NOMO-1 treated with DMSO at 0.1 percent for 48 hours (cell line): ENCODE measurements around the gene LRRC14B.

Experiments used
- DNase-seq: peaks from one replicate; lab custom pipeline; 2025; ENCODE audit not compliant: unreplicated experiment; lab: John Stamatoyannopoulos, UW

The LRRC14B gene

DNA sequence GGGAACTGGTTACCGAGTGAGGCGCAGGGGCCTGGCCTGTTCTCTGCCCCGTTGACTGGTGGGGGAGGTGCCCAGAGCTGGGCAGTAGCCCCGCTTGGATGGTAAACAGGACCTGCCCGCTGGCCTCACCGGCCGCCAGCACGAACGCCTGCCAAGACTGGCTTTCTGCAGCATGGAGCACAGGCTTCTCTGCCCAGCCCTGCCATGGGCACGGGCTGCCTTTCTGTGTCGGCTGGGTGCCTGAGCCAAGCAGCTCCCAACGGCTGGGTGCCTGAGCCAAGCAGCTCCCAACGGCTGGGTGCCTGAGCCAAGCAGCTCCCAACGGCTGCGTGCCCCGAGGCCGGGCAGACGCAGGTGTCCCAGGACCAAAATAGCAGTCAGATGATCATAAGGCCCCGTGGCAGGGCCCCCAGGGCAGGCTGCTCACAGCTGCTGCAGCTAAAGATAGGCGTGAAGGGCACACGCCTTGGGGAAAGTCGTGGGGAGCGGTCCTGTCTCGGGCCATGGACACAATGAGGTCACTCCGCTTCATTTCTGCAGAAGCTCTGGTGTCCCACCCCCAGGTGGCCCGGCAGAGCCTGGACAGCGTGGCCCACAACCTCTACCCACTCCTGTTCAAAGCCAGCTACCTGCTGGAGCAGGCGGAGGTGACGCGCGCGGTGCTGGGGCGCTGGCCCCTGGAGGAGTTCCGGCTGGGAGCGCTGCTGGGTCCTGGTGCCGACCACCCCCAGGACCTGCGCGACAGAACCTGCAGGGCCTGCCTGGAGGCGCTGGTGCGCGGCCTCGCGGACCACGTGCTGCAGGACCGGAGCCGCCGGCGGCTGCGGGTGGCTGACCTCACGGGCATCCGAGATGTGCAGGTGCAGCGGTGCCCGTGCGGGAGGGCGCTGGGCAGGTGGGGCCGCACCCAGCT lies at the start of gene LRRC14B:
Gene LRRC14B, plus strand, starts transcription at position 460 of the 913 bp plus-strand sequence. Its CDS starts 44 bp downstream, at position 504.
- DNase-seq, result no peak

DNA sequence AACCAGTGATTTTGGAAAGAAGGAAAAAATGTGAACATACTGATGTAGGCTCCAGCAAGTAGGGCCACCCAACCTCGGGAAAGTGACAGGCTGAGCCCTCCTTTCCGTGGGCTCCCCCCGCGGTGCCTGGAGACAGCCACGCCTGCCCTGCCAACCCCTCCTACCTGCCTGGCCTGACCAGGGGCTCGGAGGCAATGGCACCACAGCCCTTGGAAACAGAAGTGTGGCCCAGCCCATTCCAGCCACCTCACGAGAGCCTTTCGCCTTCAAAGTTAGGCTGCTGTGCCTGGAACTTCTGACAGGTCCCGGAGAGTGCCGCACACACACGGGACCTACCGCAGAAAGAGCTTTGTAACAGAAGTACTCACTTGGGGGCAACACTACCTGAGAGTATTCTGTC lies 49.5 kb upstream of the LRRC14B start:
- no peak for DNase-seq

DNA sequence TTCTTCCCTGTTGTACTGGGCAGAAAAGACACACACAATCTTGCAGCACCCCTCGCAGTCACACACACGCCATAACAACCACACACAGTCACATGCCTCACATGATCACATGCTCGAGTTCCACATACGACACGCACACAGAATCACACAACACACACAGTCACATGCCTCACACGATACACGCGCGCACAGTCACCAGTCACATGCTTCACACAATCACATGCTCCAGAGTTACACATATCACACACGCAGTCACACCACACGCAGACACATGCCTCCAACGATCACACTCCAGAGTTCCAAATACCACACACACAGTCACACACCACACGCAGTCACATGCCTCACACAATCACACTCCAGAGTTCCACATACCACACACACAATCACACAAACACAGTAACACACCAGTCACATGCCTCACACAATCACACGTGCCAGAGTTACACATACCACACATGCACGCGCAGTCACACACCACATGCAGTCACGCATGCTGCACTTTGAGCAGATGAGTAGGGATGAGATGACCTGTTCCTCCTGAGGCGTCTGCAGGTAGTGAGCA lies 49.0 kb upstream of the LRRC14B start:
- no peak for DNase-seq

DNA sequence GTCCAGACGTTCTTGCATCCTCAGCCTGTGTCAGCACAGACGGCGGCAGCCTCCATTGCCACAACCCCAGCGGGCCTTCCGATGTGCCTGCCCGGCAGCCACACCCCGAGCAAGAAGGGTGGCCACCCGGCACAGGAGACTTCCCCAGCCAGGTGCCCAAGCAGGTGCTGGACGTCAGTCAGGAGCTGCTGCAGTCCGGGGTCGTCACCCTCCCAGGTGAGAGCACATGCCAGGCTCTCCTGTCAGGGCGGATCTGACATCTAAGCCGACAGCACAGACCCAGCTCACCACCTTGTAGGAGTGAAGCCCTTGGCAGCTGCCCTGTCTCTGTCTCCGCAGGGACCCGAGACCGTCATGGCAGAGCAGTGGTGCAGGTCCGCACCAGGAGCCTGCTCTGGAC lies 48.3 kb upstream of the LRRC14B start:
- no peak for DNase-seq

DNA sequence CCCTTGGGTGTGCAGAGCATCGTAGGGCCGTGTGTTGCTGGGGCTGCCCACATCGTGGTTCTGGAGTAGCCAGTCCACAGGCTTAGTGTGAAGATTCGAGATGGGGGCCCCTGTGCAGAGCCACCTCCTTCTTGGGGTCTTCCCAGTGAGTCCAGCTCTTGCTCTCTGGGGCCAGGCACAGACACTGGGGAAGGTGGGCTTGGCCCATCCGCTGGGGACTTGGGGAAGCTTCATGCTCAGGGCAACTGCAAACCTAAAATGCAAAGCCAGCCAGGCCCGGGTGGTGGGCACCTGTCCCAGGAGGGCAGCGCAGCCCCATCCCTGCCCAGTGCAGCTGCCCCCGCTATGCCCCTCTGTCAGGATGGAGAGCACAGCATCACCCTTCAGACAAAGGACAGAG lies 46.4 kb upstream of the LRRC14B start:
- DNase-seq, result no peak

DNA sequence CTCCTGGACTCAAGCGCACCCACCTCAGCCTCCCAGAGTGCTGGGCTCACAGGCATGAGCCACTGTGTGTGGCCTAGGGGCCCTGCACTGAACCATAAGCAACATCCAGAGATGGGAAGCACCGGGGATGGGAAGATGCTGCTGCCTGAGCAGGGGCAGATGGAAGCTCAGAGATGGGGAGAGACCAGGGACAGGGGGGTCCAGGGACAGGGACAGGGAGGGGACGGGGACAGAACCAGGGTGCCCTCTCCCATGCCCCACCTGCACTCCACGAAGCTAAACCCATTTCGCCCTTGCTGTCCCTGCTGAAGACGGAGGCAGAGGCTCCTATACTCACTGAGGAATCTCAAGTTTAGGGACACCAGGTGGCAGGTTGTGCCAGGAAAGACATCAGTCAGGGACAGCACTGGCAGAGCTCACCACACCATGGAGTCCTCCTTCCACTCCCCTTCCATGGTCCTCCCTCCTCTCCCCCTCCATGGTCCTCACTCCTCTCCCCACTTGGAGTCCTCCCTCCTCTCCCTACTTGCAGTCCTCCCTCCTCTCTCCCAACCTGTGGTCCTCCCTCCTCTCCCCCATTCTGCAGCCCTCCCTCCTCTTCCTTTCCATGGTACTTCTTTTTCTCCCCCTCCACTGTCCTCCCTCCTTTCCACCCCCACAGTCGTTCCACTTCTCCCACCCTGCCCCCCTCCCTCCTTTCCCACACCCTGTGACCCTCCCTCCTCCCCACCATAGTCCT lies 45.5 kb upstream of the LRRC14B start:
- no peak for DNase-seq

DNA sequence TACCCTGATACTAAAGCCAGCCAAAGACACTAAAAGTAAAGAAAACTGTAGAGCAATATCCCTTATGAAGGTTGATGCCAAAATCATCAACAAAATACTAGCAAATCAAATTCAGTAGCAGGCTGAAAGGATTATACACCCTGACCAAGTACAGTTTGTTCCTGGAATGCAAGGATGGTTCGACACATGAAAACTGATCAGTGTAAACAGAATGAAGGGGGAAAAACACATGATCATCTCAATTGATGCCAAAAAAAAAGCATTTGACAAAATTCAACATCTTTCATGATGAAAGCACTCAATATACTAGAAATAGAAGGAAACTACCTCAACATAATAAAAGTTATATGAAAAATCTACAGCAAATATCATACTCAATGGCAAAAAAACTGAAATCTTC lies 43.5 kb upstream of the LRRC14B start:
- DNase-seq, result no peak

DNA sequence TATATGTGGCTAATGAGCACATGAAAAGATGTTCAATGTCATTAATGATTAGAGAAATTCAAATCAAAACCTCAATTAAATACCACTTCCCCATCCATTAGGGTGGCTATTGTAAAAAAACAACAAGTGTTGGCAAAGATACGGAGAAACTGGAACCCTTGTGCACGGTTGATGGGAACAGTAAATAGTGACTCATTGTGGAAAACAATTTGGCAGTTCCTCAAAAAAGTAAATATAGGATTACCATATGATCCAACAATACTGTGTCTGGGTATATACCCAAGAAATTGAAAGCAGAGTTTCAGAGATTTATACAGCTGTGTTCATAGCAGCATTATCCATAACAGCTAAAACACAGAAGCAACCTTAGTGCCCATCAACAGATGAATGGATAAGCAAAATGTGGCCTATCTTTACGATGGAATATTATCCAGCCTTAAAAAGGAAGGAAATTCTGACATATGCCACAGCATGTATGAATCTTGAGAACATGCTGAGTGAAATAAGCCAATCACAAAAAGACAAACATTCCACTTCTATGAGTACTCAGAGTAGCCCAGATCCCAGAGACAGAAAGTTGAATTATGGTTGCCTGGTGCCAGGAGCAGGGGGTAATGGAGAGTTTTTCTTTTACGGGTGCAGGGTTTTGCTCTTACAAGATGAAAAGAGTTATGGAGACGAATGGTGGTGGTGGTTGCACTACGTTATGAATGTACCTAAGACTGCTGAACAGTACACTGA lies 41.4 kb upstream of the LRRC14B start:
- DNase-seq, result no peak

DNA sequence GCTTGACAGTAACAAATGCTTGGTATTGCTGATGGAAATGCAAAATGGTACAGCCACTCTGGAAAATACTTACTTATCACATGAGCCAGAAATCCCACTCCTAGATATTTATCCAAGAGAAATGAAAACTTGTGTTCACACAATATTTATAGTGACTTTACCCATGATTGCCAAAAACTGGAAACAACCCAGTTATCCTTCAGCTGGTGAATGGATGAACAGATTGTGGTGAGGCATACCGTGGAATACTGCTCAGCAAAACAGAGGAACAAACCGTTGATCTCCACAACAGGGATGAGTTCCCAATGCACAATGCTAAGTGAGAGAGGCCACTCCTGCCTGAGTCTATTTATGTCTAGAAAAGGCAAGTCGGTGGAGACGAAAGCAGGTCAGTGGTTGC lies 40.5 kb upstream of the LRRC14B start:
- no peak for DNase-seq

DNA sequence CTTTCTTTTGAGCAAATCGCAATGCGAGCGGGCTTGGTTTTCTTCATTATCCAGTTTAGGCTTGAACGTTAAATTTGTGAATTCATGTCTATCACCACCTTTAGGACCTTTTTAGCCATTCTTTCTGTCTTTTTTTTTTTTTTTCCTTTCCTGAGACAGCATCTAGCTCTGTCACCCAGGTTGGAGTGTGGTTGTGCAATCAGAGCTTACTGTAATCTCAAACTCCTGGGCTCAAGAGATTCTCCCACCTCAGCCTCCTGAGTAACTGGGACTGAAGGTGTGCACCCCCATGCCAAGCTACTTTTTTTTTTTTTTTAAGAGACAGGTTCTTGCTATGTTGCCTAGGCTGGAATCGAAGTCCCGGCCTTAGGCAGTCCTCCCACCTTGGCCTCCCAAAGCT lies 39.2 kb upstream of the LRRC14B start:
- no peak for DNase-seq

DNA sequence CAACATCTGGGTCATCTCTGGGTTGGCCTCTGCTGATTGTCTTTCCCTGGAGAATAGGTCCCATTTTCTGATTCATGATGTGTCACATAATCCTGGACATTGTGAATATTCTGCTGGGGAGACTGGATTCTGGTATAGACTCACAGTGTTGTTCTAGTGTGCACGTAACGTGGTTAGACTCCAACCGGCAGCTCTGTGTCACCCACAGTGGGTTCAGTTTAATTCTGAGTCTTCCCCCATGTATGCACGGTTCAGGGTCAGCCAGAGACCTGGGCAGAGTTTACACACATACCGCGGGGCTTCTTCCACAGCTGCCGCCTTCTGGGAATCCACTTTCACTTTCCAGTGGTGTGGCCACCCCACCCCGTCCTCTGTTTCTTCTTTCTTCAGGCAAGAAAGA lies 38.0 kb upstream of the LRRC14B start:
- no peak for DNase-seq

DNA sequence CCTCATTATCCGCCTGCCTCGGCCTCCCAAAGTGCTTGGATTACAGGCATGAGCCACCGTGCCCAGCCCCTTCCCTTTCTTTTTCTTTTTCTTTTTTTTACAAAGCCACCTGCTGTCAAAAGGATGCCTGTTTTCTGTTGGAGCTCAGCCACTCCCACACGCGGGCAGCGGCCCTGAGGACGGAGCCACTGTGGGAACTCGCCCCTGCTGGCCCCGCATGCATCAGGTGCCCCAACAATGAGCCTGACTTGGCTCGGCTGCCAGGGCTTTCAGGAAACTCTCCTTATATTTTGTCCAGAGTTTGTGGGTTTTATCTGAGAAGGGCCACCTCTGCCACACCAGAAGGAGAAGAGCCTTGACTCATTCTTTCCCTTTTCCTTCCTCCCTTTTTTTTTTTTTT lies 37.1 kb upstream of the LRRC14B start:
- DNase-seq, result no peak

DNA sequence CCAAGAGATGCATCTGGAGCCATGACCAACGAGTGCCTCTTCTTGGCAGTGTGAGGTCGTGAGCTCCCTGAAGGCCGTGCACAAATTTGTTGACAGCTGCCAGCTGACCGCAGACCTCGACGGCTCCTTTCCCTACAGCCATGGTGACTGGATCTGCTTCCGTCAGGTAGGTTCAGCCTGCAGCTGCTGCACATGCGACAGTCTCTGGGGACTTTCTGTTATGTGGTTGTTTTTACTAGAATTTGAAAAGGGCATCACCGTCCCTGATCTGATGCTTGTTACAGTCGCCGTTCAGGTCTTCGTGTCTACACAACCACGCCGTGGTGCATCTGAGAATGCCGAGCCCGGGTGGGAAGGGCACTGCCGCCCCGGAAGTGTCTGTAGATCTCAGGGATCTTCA lies 36.5 kb upstream of the LRRC14B start:
- DNase-seq, result no peak

DNA sequence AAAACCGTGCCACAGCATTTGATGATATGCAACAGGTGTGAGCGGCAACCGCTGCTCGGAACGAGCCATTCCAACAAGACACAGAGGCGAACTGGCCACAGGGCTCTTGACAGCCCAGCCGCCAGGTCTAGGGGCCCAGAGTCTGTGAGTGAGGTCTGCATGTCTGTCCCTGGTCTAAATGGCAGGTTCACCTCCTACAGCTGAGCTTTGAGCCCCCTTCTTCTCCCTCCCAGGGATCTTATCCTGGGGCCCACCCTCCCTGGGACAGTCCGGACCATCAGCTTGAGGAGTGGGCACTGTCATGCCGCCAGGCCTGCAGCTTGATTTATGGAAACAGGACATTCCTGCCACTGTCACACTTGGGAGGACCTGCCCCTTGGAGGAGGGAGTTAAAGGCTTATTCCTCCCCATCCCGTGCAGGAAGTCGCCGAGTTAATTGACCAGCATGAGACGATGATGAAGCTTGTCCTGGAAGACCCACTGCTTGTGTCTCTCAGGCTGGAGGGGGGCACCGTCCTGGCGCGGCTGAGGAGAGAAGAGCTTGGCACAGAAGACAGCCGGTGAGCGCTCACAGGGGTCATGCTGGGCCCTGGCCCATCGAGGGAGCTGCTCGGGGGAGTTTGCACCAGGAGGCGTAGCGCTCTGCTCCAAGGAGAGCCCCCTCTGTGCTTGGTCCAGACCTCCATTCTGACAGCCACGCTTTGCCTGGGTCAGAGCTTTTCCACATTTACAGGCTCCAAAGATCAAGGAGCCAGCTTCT lies 35.5 kb upstream of the LRRC14B start:
- no peak for DNase-seq

DNA sequence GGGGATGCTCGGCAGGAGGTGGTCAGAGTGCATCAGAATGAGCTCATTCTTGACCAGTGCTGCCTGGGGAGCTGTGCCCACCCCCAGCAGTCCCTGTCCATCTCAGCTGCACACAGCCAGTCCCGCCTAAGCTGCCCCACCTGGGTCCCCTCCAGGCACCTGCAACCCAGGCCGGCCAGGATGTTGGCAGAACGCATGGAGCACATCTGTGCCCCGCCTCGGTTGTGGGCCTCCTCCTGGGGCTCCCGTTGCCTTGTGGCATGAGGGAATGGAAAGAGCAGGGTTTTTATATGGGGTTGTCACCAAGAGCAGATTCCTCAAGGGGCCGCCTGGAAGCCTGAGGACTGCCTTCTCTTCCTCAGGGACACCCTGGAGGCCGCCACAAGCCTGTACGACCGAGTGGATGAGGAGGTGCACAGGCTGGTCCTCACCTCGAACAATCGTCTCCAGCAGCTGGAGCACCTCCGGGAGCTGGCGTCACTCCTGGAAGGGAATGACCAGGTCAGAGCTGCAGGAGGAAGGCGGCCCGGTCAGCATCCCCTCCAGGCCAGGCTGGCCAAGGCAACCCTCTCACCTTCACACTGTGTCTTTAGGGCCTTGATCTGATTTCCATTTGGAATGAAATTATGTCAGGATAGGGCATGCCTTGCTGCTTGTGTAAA lies 34.8 kb upstream of the LRRC14B start:
- no peak for DNase-seq

DNA sequence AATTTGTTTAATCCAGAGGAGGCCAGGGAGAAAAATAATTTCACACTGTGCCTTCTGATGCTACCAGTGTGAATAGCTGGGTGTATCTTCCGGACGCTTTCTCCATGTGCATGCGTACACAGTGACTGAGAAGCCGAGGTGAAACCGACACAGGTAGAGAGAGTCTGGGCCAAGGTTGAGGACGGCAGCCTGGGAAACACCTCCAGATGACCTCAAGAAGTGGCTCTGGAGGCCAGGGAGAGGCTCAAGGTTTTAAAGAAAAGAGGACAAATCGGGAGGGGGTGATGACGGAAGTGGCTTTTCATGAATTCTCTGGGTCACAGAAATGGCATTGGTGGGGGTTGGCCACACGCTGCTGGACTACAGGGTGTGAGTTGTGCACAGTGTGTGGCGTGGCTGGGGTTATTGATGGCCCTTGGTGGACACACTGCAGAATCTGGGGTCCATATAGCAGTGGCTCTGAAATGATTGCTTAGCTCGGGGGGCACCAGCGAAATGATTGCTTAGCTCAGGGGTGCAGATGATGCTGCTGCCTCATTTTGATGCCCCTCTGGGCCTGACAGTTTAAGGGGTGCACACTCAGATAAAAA lies 34.1 kb upstream of the LRRC14B start:
- no peak for DNase-seq

DNA sequence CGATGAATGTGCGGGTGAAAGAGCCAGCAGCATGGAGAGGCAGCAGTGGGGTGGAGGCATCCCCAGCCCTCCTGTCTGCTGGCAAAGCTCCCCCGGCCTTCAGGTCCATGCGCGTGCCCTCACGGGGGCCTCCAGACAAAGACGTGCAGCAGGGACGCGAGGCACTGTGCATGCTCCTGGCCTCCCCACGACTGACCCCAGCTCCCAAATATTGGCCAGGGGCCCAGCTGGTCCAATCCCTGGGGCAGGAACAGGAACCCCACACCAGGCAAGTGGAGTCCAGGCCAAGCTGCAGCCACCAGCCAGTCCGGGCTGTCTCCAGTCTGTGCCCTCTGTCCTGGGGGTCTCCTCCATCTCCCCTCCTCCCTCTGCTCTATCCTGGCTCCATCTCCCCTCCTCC lies 33.5 kb upstream of the LRRC14B start:
- DNase-seq, result no peak

DNA sequence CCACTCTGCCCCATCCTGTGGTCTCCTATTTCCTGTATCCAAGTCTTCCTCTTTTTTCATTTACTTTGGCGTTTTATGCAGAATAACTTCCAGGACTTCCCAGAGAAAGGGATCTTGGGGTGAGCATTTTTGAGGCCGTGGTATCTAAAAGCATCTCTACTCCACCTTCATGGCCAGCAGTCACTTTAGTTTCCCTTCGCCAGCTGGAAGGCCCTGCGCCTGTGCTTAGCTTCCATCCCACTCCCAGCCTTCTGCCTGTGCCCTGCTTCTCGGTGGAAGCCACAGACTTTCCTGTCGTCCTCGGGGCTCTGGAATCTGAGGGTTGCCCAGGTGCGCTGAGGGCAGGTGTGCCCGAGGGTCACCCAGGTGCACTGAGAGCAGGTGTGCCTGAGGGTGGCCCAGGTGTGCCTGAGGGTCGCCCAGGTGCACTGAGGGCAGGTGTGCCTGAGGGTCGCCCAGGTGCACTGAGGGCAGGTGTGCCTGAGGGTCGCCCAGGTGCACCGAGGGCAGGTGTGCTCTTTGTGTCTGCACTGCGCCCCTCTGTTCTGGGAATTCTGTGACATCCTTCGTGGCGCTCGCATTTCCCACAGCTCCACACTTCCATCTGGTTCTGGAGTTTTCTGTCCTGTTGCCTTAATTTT lies 32.4 kb upstream of the LRRC14B start:
- DNase-seq, result no peak
